HTERT RPE-1 (cell line): ENCODE results near the gene PSMC5.

Experiments
- in situ Hi-C: fragments of 300-500 bp; cut with MboI; formaldehyde crosslinking; loops from 4 replicates; pipeline ENCODE4 v1.14.3; 2020; ENCODE audit warnings: low sequenced_read_pairs

The PSMC5 gene

GRCh38 chr17:63820963-63821561 is 6.2 kb upstream of the PSMC5 start:
- in situ Hi-C loops, result no loop called here

DNA sequence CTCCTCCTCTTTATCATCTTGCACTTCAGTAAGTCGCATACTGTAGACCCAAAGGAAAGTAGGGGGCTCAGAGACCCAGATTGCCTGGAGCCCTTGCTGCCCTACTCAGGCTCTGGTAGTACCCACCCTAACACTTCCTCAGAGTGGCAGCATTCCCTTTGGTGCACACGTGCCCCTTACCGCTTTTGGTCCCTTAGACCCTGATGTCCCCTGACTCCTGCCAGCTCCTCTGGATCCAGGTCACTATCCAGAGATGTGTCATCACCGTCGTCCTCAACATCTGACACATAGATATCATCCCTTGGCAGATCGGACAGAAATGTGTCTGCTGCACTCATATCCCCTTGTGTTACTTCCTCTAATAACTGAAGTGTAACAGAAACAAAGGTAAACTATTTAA is 5.4 kb upstream of the PSMC5 start:
- in situ Hi-C loops, result no loop called here

GRCh38 chr17:63822537-63822936 is 4.7 kb upstream of the PSMC5 start:
- in situ Hi-C loops, result no loop called here

DNA sequence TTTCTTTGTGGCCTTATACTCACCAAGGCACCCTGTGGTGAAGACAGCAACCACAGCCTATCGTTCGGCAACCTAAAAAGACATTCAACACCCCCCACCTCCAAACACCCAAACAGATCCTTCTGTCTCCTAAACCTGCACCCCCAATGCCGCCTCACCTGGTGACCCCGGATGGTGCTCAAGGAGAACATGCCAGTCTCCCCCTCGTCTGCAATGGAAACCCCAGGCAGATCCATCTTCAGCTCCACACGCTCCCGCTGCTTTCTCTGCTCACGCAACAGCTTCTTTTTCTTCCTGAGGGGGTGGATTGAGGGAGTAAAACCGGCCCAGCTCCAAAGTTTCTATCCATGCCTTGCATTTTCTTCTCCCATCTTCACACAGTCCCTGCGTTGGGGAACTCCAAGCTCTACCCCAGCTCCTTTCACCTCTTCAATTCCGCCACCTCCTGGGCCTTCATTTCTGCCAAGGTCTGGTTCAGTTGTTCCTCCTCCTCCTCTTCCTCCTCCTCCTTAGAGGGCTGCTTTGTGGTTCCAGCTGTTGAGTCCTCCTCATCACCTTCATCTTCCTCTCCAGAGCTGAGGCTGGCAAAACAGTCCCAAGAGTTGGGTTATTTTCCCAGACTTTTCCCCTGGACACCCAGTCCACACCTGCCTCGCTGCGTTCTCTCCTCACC is 3.4 kb upstream of the PSMC5 start:
- in situ Hi-C loops, result no loop called here

GRCh38 chr17:63824362-63824761 is 2.9 kb upstream of the PSMC5 start:
- in situ Hi-C loops, result no loop called here

GRCh38 chr17:63826468-63827001 is 696 bp upstream of the PSMC5 start:
- in situ Hi-C loops, result no loop called here

DNA sequence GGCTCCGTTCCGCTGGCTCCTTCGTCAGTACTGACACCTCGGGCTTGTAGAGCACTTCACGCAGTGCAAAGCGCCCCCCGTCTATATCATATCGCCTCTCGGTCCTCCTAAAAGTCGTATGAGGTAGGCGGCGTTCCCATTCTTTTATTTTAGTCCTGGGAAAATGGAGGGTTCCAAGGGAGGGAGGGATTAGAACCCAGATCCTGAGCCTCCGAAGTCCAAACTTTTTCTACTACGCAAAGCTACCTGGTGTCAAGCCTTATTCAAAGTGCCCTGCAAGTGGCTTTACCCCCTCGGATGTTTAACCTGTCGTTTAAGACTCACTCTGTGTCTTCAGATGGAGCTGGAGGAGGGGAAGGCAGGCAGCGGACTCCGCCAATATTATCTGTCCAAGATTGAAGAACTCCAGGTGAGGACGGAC is 580 bp downstream of the PSMC5 start:
- in situ Hi-C loops, result no loop called here

DNA sequence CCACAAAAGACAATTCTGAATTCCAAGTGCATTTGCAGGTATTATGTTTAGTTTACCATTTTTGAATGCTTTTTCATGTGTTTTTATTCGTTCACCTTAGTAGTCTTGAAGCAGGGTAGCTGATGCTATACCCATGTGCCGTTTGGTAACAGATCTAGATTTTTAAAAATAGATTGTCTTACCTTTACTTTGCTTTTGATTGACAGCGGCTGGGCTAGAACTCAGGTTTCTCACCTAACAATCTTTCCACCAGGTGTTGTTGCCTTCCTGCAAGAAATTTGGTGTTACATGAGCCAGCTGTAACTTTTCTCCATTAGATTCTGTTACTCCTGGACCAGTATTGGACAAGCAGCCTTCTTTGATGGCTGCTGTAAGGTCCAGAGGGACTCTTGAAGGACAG is 1.7 kb downstream of the PSMC5 start:
- in situ Hi-C loops, result no loop called here

GRCh38 chr17:63830278-63830677 is 3.0 kb downstream of the PSMC5 start:
- in situ Hi-C loops, result no loop called here

DNA sequence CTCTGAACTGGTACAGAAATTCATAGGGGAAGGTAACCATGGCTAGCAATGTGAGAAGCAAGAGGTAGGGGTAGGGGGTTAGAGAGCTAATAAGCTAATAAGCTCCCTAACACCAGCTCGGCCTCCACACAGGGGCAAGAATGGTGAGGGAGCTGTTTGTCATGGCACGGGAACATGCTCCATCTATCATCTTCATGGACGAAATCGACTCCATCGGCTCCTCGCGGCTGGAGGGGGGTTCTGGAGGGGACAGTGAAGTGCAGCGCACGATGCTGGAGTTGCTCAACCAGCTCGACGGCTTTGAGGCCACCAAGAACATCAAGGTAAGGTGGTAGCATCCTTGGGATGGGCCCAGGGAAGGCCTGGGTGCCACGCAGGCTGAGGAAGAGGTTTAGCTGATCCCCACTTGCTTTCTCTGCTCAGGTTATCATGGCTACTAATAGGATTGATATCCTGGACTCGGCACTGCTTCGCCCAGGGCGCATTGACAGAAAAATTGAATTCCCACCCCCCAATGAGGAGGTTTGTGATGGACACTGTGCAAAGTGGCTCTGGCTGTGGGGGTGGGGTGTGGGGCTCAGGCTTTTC is 3.8 kb downstream of the PSMC5 start:
- in situ Hi-C loops, result no loop called here

- in situ Hi-C loops, result no loop called here
Measured at GRCh38 chr17:63831505-63831904, 4.3 kb downstream of the PSMC5 start.

DNA sequence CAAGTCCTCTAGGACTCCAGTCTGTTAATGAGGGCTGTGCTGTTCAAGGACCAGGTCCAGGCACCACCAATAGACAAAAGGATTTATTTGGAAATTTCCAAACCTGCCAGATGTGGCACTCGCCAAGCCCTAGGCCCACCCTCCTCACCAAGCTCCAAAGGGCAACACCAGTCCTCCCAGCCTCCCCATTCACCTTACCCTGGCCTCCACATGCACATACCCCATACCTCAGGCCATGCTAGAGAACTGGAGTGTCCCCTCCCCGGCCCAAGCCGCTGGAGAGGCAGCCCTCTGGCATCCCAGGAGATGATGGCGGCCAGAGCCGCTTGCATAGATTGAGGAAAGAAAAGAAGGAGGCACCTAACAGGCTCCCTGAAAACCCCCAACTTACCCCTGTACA is 4.8 kb downstream of the PSMC5 start:
- in situ Hi-C loops, result no loop called here

DNA sequence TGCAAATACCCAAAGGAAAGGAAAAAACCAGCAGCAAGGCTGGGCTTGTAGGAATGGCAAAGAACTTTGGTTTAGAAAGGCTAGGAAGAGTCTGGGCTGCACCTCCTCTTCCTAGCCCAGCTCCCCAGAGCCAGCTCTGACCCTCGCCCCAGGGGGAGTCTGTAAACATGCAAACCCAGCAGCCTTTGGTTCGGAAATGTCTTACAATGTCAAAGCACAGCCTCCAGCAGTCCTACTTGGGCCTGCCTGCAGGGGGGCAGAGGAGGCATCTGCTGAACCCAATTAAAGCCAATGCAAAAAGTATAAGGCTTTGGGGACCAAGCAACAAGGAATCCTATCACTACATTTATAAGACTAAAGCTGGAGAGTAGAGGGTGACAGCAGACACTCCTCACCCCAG is 5.2 kb downstream of the PSMC5 start:
- in situ Hi-C loops, result no loop called here

GRCh38 chr17:63833026-63833740 is 6.0 kb downstream of the PSMC5 start:
- in situ Hi-C loops, result no loop called here

- in situ Hi-C loops, result no loop called here
Measured at GRCh38 chr17:63833741-63834373, 6.6 kb downstream of the PSMC5 start.

GRCh38 chr17:63834431-63835166 is 7.4 kb downstream of the PSMC5 start:
- in situ Hi-C loops, result no loop called here

GRCh38 chr17:63835167-63835720 is 8.0 kb downstream of the PSMC5 start:
- in situ Hi-C loops, result no loop called here

DNA sequence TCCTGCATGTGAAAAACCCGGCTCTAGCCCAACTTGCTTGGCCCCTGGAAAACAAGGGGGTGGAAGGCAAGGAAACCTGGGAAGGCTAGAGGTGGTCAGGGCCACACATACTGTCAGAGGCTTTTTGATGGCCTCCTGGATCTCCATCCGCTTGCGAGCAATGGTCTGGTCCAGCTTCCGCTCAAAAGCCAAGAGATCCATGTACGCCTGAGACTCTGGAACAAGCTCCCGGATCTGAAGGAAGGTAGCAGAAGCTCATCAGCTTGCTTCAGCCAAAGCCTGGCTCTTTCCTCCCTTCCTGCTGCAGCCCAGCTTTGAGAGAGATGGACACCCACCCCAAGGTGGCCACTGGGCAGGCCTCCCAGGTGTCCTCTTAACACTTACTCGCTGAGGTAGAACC is 9.6 kb downstream of the PSMC5 start:
- in situ Hi-C loops, result no loop called here

GRCh38 chr17:63837480-63837879 is 10.2 kb downstream of the PSMC5 start:
- in situ Hi-C loops, result no loop called here

DNA sequence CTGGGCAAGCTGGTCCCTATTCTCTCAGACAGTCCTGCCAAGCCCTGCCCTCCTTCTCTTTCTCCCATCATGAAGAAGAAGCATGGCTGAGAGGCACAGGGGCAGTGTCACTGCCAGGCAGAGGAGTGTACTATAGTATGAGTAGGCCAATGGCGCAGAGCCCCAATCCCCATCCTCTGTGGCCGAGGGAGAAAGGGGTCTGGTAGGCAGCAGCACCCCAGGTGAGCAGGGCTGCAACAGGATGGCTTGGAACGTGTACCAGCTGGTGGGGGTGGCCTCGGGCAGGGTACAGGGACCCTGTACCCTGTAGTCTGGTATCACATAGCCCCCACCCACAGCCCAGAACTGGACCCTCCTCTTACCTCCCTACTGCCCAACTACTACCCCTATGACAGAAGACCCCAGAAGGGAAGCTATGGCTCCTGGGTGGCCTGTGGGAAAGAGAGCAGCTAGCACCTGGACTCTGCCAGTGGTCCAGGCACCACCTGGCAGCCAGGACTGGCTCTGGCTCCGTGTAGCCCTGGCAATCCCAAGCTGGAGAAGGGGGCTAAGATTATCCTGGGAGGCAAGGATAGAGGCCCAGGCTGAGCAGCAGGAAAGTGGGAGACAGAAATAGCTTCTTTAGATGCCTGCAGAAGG is 10.8 kb downstream of the PSMC5 start:
- in situ Hi-C loops, result no loop called here
